Body of pancreas (tissue), 4 donors: ENCODE results near the gene ZNF322.
A peak's percentile ranks its signal among the peaks of the same experiment; 100 is the strongest.

Experiments used
- CTCF ChIP-seq, 7 experiments: fragments of 450-650 bp in 4 of 7; fragments of 200-600 bp in 3 of 7; sonication (generic) in 3 of 7; IDR thresholded peaks; one replicate each; pipeline ENCODE4 v1.5.1; 2016 to 2019; ENCODE audit warnings: antibody characterized with exemption in 7 of 7
- POLR2A ChIP-seq, 3 donors: fragments of 450-650 bp; IDR thresholded peaks; one replicate each; pipeline ENCODE4 v1.6.1; 2016; ENCODE audit warnings: antibody characterized with exemption in 3 of 3, mild to moderate bottlenecking in 2 of 3

DNA sequence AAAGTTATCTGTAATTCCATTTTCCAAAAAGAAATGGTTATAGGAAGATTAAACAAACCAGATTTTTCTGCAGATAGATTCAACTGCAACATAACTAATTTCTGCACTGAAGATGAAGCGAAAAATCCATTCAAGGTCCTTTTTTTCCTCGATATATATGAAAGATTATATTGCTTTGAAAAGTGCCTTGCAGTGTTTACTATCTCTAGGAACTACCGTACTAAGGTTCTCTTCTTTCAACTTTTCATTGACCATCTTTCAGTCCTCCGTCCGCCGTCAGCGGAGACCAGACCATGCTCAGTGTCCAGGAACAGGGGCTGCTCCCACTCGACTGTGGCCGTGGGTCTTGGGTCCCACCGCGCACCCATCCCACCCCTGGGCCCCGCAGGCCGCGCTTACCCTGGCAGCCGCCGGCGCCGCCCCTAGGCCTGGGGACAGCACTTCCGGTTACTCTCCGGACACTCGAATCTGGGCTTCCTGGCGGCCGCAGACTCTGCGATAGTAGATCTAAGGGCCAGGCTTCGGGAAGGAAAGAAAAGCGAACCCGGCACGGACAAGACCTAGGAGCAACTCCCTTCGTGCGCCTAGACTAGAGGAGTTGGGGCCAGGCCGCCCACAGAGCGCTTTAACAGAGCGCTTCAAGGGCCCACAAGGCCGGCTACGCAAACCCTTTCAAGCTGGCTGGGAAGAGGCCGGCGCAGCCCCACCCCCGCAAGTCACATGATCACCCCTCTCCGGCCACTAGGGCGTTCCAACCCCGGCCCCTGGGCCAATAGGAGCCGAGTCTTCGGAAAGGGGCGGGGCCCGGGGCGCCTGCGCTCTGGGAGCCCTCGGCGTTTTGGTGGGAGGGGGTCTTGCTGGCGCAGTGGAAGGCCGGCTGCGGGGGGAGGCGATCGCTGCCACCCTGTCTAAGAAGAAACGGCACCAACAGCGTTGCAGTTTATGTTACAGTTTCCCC, at the start of gene ZNF322:
- TF ChIP-seq CTCF (IDR thresholded peaks at IDR 0.05) (peak in 4 of 7 experiments; percentile 2 to 35 (median 18)), POLR2A (IDR thresholded peaks at IDR 0.05) (peak; percentile 56 to 78 (median 75))
